GM19328 (cell line): ENCODE measurements around the gene PLEKHG4B.

Experiments used
- ATAC-seq: cut with Tn5 transposase; IDR thresholded peaks from one replicate; pipeline ENCODE4 v1.9.1; 2021; ENCODE audit warnings: mild to moderate bottlenecking, moderate library complexity; ENCODE audit not compliant: unreplicated experiment

PLEKHG4B gene

GRCh38 chr5:167982-168660, 76.2 kb downstream of the PLEKHG4B start:
- no peak for ATAC-seq

- ATAC-seq: no peak
These were observed 77.2 kb downstream of the PLEKHG4B start for GRCh38 chr5:169071-169727.

DNA sequence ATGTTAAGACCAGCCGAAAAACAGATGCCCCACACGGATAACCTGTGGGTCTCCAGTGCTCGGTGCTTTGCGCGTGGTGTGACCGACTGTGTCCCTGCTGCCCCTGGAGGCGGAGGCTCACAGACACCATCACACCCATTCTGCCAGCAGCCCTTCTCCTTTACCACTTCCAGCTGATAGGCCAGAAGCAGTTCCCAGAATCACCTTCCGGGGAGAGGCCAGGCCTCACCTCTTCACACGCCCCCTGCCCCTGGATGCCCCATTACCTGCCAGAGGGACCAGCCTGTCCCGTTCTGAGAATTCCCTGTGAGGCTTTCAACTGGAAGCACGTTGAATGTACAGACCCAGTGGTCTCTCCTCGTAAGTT, 77.7 kb downstream of the PLEKHG4B start:
- no peak for ATAC-seq

GRCh38 chr5:170971-171800, 79.2 kb downstream of the PLEKHG4B start:
- no peak for ATAC-seq

GRCh38 chr5:171801-172331, 79.9 kb downstream of the PLEKHG4B start:
- no peak for ATAC-seq

GRCh38 chr5:172421-172820, 80.5 kb downstream of the PLEKHG4B start:
- no peak for ATAC-seq

DNA sequence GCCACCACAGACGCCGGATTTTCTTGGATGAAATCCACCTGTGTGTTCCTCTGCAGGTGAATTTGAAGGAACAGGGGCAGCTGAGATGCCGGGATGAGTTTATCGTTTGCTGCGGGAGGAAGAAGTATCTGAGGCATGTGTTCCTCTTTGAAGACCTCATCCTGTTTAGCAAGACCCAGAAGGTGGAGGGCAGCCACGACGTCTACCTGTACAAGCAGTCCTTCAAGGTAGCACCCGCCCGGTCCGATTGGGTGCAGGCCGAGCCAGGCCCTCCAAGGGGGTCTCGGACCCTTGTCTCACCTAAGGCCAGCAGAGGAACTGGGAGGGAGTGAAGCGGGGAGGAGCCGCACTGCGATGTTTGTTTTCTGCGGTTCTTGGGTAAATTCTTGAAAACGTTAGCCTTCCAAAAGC, 80.9 kb downstream of the PLEKHG4B start:
- ATAC-seq: no peak

GRCh38 chr5:173392-174290, 81.7 kb downstream of the PLEKHG4B start:
- ATAC-seq: no peak

- ATAC-seq: no peak
These were observed 82.3 kb downstream of the PLEKHG4B start for GRCh38 chr5:174291-174600.

DNA sequence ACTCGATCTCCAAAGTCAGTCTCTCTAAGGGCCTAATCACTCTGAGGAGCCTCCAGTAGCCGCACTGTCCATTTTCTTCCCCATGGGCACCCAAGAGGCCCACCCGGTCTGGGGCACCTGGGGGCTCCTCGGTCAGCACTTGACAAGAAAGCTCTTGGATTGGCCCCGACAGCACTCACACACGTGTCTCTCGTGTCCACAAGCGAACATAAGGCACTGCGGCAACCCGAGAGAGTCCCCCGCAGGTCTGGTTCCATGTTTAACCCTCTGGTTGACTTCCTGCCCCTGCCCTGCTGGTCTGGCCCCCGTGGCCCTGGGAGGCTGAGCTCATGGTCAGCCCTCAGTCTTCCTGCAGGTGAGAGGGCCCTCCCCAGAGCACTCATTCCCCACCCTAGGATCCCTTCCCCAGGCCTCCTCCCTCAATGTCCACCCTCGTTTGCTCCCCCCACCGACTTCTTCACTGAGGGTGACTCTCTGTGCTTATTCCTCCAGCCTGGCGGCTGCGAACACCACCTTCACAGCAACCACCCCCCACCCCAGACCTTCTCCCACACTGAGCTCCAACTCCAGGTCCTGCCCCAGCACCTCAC, 83.0 kb downstream of the PLEKHG4B start:
- ATAC-seq: no peak

DNA sequence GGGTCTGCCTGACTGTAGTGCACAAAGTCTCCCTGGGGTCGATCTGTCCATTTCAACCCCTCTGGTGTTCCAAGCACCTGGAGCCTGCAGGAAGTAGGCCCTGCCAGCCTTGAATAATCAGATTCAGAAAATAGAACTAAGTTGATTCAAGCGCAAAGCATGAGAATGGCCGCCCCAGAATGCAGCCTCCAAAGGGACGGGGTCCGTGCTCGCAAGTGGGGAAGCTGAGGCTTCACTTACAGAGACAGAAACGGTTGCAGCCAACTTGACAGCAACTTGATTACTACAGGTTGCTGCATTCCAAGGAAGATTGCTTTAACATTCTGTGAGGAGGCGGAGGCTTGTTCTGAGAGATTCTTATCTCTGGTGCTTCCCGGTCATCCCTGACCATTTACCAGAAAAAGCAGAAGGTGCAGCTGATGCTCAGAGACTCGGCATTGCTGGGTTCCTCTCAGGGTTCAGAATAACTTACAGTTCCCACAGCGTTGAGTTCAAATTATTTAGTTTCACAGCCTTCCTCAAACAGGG, 84.4 kb downstream of the PLEKHG4B start:
- ATAC-seq: no peak

- no peak for ATAC-seq
These were observed 86.1 kb downstream of the PLEKHG4B start for GRCh38 chr5:178110-178509.

GRCh38 chr5:179401-179800, 87.4 kb downstream of the PLEKHG4B start:
- ATAC-seq: no peak

DNA sequence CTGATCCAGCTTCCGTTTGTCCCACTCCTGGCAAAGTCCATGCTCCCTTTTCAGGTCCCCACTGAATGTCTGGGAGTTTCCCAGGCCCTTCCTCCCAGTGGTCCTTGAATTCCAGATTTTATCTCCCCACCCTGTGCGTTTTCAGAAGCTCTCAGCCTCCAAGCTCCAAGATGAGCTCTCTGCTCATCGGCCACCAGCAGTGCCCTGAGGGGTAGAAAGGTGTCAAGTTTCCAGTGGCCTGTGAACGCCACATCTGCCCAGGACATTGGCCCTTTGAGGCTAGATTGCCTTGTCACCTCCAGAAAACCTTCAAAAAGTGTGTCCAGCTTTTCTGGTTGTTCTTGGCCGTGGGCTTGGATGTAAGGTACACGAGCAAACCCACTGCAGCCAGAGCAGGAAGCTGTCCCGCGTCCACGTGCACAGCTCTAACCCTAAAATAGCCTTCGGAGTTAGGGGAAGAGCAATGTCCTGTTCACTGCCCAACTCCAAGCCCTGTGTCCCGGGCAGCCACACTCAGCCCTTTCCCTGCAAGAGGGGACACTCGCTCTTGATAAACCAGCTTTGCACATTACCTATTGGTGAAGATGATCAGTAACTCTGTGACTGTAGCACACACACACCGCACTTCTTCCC, 88.4 kb downstream of the PLEKHG4B start:
- ATAC-seq: no peak

DNA sequence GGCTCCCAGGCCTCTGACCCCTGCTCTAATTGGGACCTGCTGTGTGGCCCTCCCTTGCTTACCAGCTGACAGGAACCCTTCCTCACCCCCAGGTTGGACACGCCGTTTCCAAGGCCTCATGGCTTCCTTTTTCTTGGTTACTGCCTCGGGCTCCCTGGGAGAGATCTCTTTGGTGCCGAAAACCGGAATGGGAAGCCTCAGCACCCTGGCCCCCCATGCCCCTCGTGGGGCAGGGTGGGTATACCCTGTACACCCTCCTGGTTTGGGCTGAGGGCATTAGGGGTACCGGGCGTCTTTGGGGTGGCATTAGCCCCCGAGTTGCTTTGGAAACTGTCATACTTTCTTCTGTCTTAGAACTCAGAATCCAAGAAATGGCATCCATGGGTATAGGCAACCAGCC, 89.2 kb downstream of the PLEKHG4B start:
- ATAC-seq: no peak

DNA sequence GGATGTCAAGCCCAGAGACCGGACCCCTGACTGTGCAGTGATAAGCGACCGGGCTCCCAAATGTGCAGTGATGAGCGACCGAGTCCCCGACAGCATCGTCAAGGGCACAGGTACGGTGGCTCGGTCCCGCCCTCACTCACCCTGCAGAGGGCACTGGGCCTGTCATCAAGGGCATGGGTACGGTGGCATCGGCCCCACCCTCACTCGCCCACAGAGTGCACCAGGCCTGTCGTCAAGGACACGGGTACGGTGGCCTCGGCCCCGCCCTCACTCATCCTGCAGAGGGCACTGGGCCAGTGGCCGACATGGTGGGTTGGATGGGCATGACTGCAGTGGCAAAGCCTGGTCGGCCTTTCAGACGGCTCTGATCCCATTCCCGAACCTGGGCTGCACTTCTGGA, 89.6 kb downstream of the PLEKHG4B start:
- no peak for ATAC-seq

GRCh38 chr5:182126-182525, 90.2 kb downstream of the PLEKHG4B start:
- no peak for ATAC-seq

DNA sequence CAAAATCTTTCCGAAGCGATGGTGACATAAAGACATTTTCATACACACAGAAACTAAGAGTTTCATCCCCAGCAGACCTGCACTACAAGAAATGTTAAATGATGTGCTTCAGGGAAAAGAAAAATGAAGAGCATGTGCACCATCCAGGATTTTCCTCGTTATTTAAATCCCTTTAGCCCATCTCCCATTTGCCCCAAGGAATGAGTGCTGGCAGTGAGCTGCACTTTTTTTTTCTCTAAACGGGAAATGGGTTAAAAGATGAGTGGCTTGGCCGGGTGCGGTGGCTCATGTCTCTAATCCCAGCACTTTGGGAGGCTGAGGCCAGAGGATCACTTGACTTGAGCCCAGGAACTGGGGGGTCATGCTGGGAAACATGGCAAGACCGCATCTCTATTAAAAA, 92.5 kb downstream of the PLEKHG4B start:
- ATAC-seq: no peak

DNA sequence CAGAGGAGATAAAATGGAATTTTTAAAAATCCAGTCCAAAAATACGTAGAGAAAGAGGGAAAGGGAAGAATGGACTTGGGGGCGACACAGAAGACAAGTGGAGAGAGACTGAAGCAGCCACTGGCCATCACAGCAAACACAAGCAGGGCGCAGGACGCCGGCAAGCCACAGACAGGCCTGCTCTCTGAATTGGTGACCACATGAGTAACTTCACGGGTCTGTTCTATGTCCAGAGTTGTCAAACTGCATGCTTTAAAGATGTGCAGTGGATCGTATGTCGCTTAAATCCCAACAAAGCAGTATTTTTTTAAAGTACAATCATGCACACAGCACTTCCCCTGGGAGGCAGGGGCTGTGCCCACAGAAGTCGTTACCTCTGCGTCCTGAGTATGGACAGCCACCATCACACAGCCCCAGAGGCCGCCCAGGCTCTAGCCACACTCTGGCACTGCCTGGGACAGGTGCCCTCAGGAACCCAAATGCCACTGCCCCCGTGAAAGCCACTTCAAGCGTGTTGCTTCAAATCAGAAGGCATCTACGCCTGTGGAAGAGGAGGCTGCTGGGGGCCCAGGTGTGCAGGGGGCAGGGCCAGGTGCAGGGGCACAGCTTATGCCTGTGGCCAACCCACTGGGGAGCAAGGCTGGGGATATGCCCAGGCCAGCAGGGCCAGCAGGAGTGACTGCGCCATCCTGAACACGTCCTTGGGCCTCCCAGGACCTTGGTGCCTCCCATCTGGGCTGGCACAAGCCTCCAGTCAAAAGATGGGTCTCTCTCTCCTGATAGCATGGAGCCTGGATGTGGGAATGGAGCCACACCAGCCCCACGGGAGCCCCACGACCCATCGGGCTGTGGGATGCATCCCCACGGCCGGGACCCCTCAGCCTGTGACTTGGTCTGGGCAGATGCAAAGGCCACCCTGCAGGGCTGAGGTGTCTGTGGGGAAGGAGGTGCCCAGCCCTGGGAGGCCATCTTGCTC, 93.4 kb downstream of the PLEKHG4B start:
- no peak for ATAC-seq
